ENCODE measurements around the gene IGF2BP2.

IGF2BP2 gene

GRCh38 chr3:185730550-185730949 lies 94.3 kb downstream of the IGF2BP2 start:
- no peak for DNase-seq

- no peak for DNase-seq
Measured at GRCh38 chr3:185729337-185730055, 95.3 kb downstream of the IGF2BP2 start.

GRCh38 chr3:185728630-185729336 lies 96.1 kb downstream of the IGF2BP2 start:
- DNase-seq, result no peak

GRCh38 chr3:185727873-185728272 lies 97.0 kb downstream of the IGF2BP2 start:
- no peak for DNase-seq

- DNase-seq, result no peak
Measured at GRCh38 chr3:185726254-185726967, 98.4 kb downstream of the IGF2BP2 start.

- DNase-seq, result no peak
Measured at GRCh38 chr3:185724761-185725160, 100.1 kb downstream of the IGF2BP2 start.

GRCh38 chr3:185724251-185724650 lies 100.6 kb downstream of the IGF2BP2 start:
- DNase-seq, result no peak

GRCh38 chr3:185722881-185723280 lies 102.0 kb downstream of the IGF2BP2 start:
- no peak for DNase-seq

GRCh38 chr3:185721970-185722369 lies 102.9 kb downstream of the IGF2BP2 start:
- DNase-seq, result no peak

GRCh38 chr3:185720326-185720725 lies 104.5 kb downstream of the IGF2BP2 start:
- no peak for DNase-seq

GRCh38 chr3:185718736-185719593 lies 105.9 kb downstream of the IGF2BP2 start:
- no peak for DNase-seq

GRCh38 chr3:185717627-185718402 lies 107.0 kb downstream of the IGF2BP2 start:
- DNase-seq, result no peak

GRCh38 chr3:185717121-185717520 lies 107.7 kb downstream of the IGF2BP2 start:
- no peak for DNase-seq

GRCh38 chr3:185716436-185717108 lies 108.3 kb downstream of the IGF2BP2 start:
- no peak for DNase-seq

- no peak for DNase-seq
Measured at GRCh38 chr3:185715091-185715490, 109.8 kb downstream of the IGF2BP2 start.

GRCh38 chr3:185714085-185714484 lies 110.8 kb downstream of the IGF2BP2 start:
- no peak for DNase-seq

- DNase-seq, result no peak
Measured at GRCh38 chr3:185713015-185713414, 111.8 kb downstream of the IGF2BP2 start.

- no peak for DNase-seq
Measured at GRCh38 chr3:185712337-185712736, 112.5 kb downstream of the IGF2BP2 start.

GRCh38 chr3:185711255-185711870 lies 113.5 kb downstream of the IGF2BP2 start:
- DNase-seq, result no peak

GRCh38 chr3:185709251-185709955 lies 115.4 kb downstream of the IGF2BP2 start:
- DNase-seq, result no peak
